ENCODE measurements around the gene AMN1.
A peak's percentile ranks its signal among the peaks of the same experiment; 100 is the strongest.

The AMN1 gene

GRCh38 chr12:31631809-31632208 is 97.0 kb downstream of the AMN1 start:
- H3K36me3 ChIP-seq (ENCODE audit: insufficient read depth, low read length), result no peaks in the 10 kb centered on the region
- H2AFZ ChIP-seq (ENCODE audit: low read length), result 0 out of 2 replicates have a peak overlapping the region, but pooled peaks have one; percentile 10
- peaks cover 42% of the 10 kb centered on the region for H3K4me1 ChIP-seq (ENCODE audit: insufficient read depth, low read length, severe bottlenecking)
- H3K79me2 ChIP-seq (ENCODE audit: insufficient read depth, low read length), result no peaks in the 10 kb centered on the region
- no peaks in the 10 kb centered on the region for H3F3A ChIP-seq (ENCODE audit: insufficient read depth, low read length)
- no peaks in the 10 kb centered on the region for H3K9me3 ChIP-seq (ENCODE audit: low read length)
- H4K20me1 ChIP-seq (ENCODE audit: insufficient read depth, low read length), result no peaks in the 10 kb centered on the region
- no peaks in the 10 kb centered on the region for H3K27me3 ChIP-seq (ENCODE audit: insufficient read depth, low read length)
- no peak overlapping the region for H3K4me3 ChIP-seq (ENCODE audit: low read depth, low read length, poor library complexity, severe bottlenecking)
- TF ChIP-seq, protein P1, sequence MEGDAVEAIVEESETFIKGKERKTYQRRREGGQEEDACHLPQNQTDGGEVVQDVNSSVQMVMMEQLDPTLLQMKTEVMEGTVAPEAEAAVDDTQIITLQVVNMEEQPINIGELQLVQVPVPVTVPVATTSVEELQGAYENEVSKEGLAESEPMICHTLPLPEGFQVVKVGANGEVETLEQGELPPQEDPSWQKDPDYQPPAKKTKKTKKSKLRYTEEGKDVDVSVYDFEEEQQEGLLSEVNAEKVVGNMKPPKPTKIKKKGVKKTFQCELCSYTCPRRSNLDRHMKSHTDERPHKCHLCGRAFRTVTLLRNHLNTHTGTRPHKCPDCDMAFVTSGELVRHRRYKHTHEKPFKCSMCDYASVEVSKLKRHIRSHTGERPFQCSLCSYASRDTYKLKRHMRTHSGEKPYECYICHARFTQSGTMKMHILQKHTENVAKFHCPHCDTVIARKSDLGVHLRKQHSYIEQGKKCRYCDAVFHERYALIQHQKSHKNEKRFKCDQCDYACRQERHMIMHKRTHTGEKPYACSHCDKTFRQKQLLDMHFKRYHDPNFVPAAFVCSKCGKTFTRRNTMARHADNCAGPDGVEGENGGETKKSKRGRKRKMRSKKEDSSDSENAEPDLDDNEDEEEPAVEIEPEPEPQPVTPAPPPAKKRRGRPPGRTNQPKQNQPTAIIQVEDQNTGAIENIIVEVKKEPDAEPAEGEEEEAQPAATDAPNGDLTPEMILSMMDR (IDR thresholded peaks at IDR 0.05; ENCODE audit: low read length), result no peak
- no peak for TF ChIP-seq EZH2 (IDR thresholded peaks at IDR 0.05; ENCODE audit: borderline replicate concordance, low read length)
- no peaks in the 10 kb centered on the region for H3K9me2 ChIP-seq (ENCODE audit: low read depth, low read length)
- H3K4me2 ChIP-seq (ENCODE audit: low read length), result no peak overlapping the region; the same call in 1 of the 2 replicates
- H3K9ac ChIP-seq (ENCODE audit: low read length), result no peak overlapping the region
- peak overlapping the region; percentile 62 for H3K27ac ChIP-seq (ENCODE audit: low read depth, low read length, poor library complexity, severe bottlenecking)

GRCh38 chr12:31631023-31631724 is 97.6 kb downstream of the AMN1 start:
- no peaks in the 10 kb centered on the region for H3K9me3 ChIP-seq (ENCODE audit: low read length)
- H3K4me3 ChIP-seq (ENCODE audit: low read depth, low read length, poor library complexity, severe bottlenecking), result no peak overlapping the region
- peak overlapping the region; percentile 62 for H3K27ac ChIP-seq (ENCODE audit: low read depth, low read length, poor library complexity, severe bottlenecking)
- no peaks in the 10 kb centered on the region for H3K79me2 ChIP-seq (ENCODE audit: insufficient read depth, low read length)
- no peaks in the 10 kb centered on the region for H3F3A ChIP-seq (ENCODE audit: insufficient read depth, low read length)
- no peak overlapping the region; the same call in 1 of the 2 replicates for H3K4me2 ChIP-seq (ENCODE audit: low read length)
- 0 out of 2 replicates have a peak overlapping the region, but pooled peaks have one; percentile 10 for H2AFZ ChIP-seq (ENCODE audit: low read length)
- TF ChIP-seq, protein P1 (IDR thresholded peaks at IDR 0.05; ENCODE audit: low read length), result no peak
- no peak for TF ChIP-seq EZH2 (IDR thresholded peaks at IDR 0.05; ENCODE audit: borderline replicate concordance, low read length)
- H3K36me3 ChIP-seq (ENCODE audit: insufficient read depth, low read length), result no peaks in the 10 kb centered on the region; the same call in 1 of the 2 replicates
- no peaks in the 10 kb centered on the region for H3K9me2 ChIP-seq (ENCODE audit: low read depth, low read length)
- H4K20me1 ChIP-seq (ENCODE audit: insufficient read depth, low read length), result no peaks in the 10 kb centered on the region
- peaks cover 35% of the 10 kb centered on the region for H3K4me1 ChIP-seq (ENCODE audit: insufficient read depth, low read length, severe bottlenecking)
- no peaks in the 10 kb centered on the region for H3K27me3 ChIP-seq (ENCODE audit: insufficient read depth, low read length)
- H3K9ac ChIP-seq (ENCODE audit: low read length), result no peak overlapping the region

- TF ChIP-seq, protein P1 (IDR thresholded peaks at IDR 0.05; ENCODE audit: low read length), result no peak
- no peak for TF ChIP-seq EZH2 (IDR thresholded peaks at IDR 0.05; ENCODE audit: borderline replicate concordance, low read length)
- Histone ChIP-seq H3K79me2 (ENCODE audit: insufficient read depth, low read length) (no peaks in the 10 kb centered on the region), H3K4me2 (ENCODE audit: low read length) (no peak overlapping the region), H3K27ac (ENCODE audit: low read depth, low read length, poor library complexity, severe bottlenecking) (no peak overlapping the region), H3K9ac (ENCODE audit: low read length) (no peak overlapping the region), H3K9me3 (ENCODE audit: low read length) (no peaks in the 10 kb centered on the region), H2AFZ (ENCODE audit: low read length) (no peak overlapping the region), H3K4me1 (ENCODE audit: insufficient read depth, low read length, severe bottlenecking) (peaks cover 29% of the 10 kb centered on the region), H4K20me1 (ENCODE audit: insufficient read depth, low read length) (no peaks in the 10 kb centered on the region), H3K36me3 (ENCODE audit: insufficient read depth, low read length) (no peaks in the 10 kb centered on the region; the same call in 1 of the 2 replicates), H3K9me2 (ENCODE audit: low read depth, low read length) (no peaks in the 10 kb centered on the region), H3K4me3 (ENCODE audit: low read depth, low read length, poor library complexity, severe bottlenecking) (no peak overlapping the region), H3K27me3 (ENCODE audit: insufficient read depth, low read length) (no peaks in the 10 kb centered on the region), H3F3A (ENCODE audit: insufficient read depth, low read length) (no peaks in the 10 kb centered on the region)
Observed at GRCh38 chr12:31629756-31630732, 98.8 kb downstream of the AMN1 start.

All from OCI-LY1 (cell line).